K562 (cell line): ENCODE measurements around the gene IRF4. TPM values are rescaled to one million over a fixed set of nuclear protein-coding genes. Genes with fewer than 3 reads are reported as not detected.
A peak's percentile ranks its signal among the peaks of the same experiment; 100 is the strongest.

Experiments used
- ATAC-seq: fragments of 200-7000 bp; cut with Tn5 transposase; 3 replicates; pipeline ENCODE4 v1.9.1; 2020; ENCODE audit warnings: moderate library complexity
- BruUV-seq: library from RNA; stranded (reverse); fragments of 400-500 nt; replicated peaks from 2 replicates; lab custom pipeline; 2021; lab: Mats Ljungman, UMichigan
- CTCF ChIA-PET: fragments of 300-600 bp; formaldehyde crosslinking; extraction: SDS; loops from one replicate; lab custom pipeline; 2021; ENCODE audit warnings: low intra/inter-chr PET ratio; lab: Yijun Ruan, JAX
- POLR2A ChIA-PET: fragments of 300-600, 350-650 bp; sonication (Branson Sonifier 250); formaldehyde crosslinking; extraction: SDS; loops from one replicate; lab custom pipeline; 2021; ENCODE audit warnings: antibody characterized with exemption, inconsistent platforms; lab: Yijun Ruan, JAX
- DNase-seq, 4 experiments: peaks; one replicate each; pipeline versions ENCODE4 v3.0.0 to v3.0.0-alpha.2; 2011 to 2018; ENCODE audit warnings: low spot score in 3 of 4, mixed read lengths in 3 of 4; ENCODE audit errors: extremely low read depth in 1 of 4
- FAIRE-seq: peaks from 2 replicates; lab custom pipeline; 2011; peaks lifted over from hg19 to GRCh38; lab: Jason Lieb, UNC
- H2AFZ ChIP-seq: 2 replicates; pipeline ENCODE4 v1.6.0; 2011; ENCODE audit warnings: low read depth, low read length, control low read depth, inconsistent platforms
- H3K27ac ChIP-seq: fragments of 200-600 bp; 3 replicates; pipeline ENCODE4 v1.8.0; 2011; ENCODE audit warnings: low read depth, mild to moderate bottlenecking, control low read depth, inconsistent platforms, low read length, moderate library complexity, mixed read lengths; ENCODE audit errors: extremely low read depth
- H3K27me3 ChIP-seq, 2 experiments: fragments of 300-600 bp in 1 of 2; 2 replicates in 1 of 2; 3 replicates in 1 of 2; pipeline versions ENCODE4 v1.6.0 to v1.8.0; 2011; ENCODE audit warnings: inconsistent platforms in 2 of 2, low read length in 2 of 2, mild to moderate bottlenecking in 1 of 2, mixed read lengths in 1 of 2, moderate library complexity in 1 of 2; ENCODE audit not compliant: control insufficient read depth in 2 of 2, insufficient read depth in 2 of 2
- H3K36me3 ChIP-seq: fragments of 300-600 bp; 3 replicates; pipeline ENCODE4 v1.8.0; 2011; ENCODE audit warnings: mild to moderate bottlenecking, low read length, inconsistent platforms; ENCODE audit not compliant: control insufficient read depth, insufficient read depth
- H3K4me1 ChIP-seq, 2 experiments: fragments of 200-600 bp in 1 of 2; replicated peaks in 1 of 2; 2 replicates in 1 of 2; 3 replicates in 1 of 2; pipeline versions ENCODE4 v1.5.1 to v1.8.0; 2011; ENCODE audit warnings: inconsistent platforms in 2 of 2, low read length in 2 of 2, mild to moderate bottlenecking in 1 of 2, mixed read lengths in 1 of 2, moderate library complexity in 1 of 2; ENCODE audit not compliant: control insufficient read depth in 2 of 2, insufficient read depth in 2 of 2
- H3K4me2 ChIP-seq: 2 replicates; pipeline ENCODE4 v1.6.1; 2011; ENCODE audit warnings: low read length, control low read depth, inconsistent platforms, mixed read lengths; ENCODE audit not compliant: insufficient read depth
- H3K4me3 ChIP-seq: fragments of 200-600 bp; sonication (generic), shearing (Covaris generic); 2 replicates; pipeline ENCODE4 v1.5.1; 2016; ENCODE audit warnings: control low read depth, inconsistent platforms
- H3K79me2 ChIP-seq: fragments of 200-600 bp; 3 replicates; pipeline ENCODE4 v1.8.0; 2011; ENCODE audit warnings: low read length, inconsistent platforms; ENCODE audit not compliant: control insufficient read depth, insufficient read depth
- H3K9ac ChIP-seq, 2 experiments: 2 replicates each; pipeline versions ENCODE4 v1.6.0 to v1.6.1; 2011; ENCODE audit warnings: low read depth in 2 of 2, low read length in 2 of 2, control low read depth in 1 of 2, inconsistent platforms in 1 of 2, mild to moderate bottlenecking in 1 of 2, mixed read lengths in 1 of 2; ENCODE audit not compliant: insufficient read depth in 1 of 2
- H3K9me1 ChIP-seq: one replicate; pipeline ENCODE4 v1.6.0; 2011; ENCODE audit warnings: inconsistent platforms, mild to moderate bottlenecking, low read length, moderate library complexity; ENCODE audit not compliant: control insufficient read depth, insufficient read depth
- H3K9me3 ChIP-seq: replicated peaks from 2 replicates; pipeline ENCODE4 v1.5.1; 2011; ENCODE audit warnings: low read depth, low read length, inconsistent platforms; ENCODE audit not compliant: control insufficient read depth, insufficient read depth
- H4K20me1 ChIP-seq: replicated peaks from 2 replicates; pipeline ENCODE4 v1.6.1; 2011; ENCODE audit warnings: low read length, inconsistent platforms, mixed read lengths; ENCODE audit not compliant: control insufficient read depth, insufficient read depth
- MEIS2 ChIP-seq: fragments of 450-650 bp; IDR thresholded peaks from 2 replicates; pipeline ENCODE4 v1.6.1; 2014; ENCODE audit warnings: mild to moderate bottlenecking; ENCODE audit not compliant: partially characterized antibody
- WGBS: fragments of 100-300 bp; shearing (Covaris generic); methylation state at CpG from one replicate; pipeline ENCODE4 v1.1.6; 2016; ENCODE audit warnings: low coverage, mixed read lengths; ENCODE audit not compliant: insufficient coverage; ENCODE audit errors: missing lambda C conversion rate; 5-methylcytosine and 5-hydroxymethylcytosine counted together
- in situ Hi-C: fragments of 300-500 bp; cut with MboI; formaldehyde crosslinking; loops from 4 replicates; pipeline ENCODE4 v1.15.0; 2018; ENCODE audit warnings: inconsistent platforms, mixed read lengths
- intact Hi-C: fragments of 100-400 bp; cut with micrococcal nuclease; formaldehyde crosslinking; loops from 2 replicates; pipeline ENCODE4 v1.14.2; 2022
- polyA plus RNA-seq, 8 experiments: library from polyadenylated mRNA; depleted of rRNA in 4 of 8; stranded (reverse) in 5 of 8; unstranded in 3 of 8; fragments of >200 nt; fragmentation: Nextera tagmentation in 2 of 8; fragmentation: Illumina TruSeq in 1 of 8; extraction: Ambion mirVana in 2 of 8; extraction: Trizol in 1 of 8; gene quantifications; 2 replicates each; pipeline versions ENCODE4 v1.2.1 to v1.2.3, GENCODE V29; 2011 to 2014; ENCODE audit warnings: inconsistent platforms in 1 of 8, missing spikeins in 1 of 8
- total RNA-seq, 7 experiments: library from RNA; depleted of rRNA in 6 of 7; stranded (reverse); fragments of >200 nt in 6 of 7; fragmentation: Illumina TruSeq in 2 of 7; extraction: Trizol in 2 of 7; gene quantifications; 2 replicates each; pipeline versions ENCODE4 v1.2.1 to v1.2.3, GENCODE V29; 2011 to 2021; ENCODE audit warnings: low replicate concordance in 1 of 7
- TF ChIP-seq, protein P1 (sequence below): fragments of 450-650 bp; IDR thresholded peaks from 2 replicates; pipeline ENCODE4 v1.6.1; 2018; ENCODE audit not compliant: partially characterized antibody

Gene IRF4
- total and polyA plus RNA-seq, 9 of the 15 experiments (the other 6 are each of a cell fraction or from before 2014, with no cell fraction given): 0.05 to 0.33 (median 0.09) TPM; not detected in 6

DNA sequence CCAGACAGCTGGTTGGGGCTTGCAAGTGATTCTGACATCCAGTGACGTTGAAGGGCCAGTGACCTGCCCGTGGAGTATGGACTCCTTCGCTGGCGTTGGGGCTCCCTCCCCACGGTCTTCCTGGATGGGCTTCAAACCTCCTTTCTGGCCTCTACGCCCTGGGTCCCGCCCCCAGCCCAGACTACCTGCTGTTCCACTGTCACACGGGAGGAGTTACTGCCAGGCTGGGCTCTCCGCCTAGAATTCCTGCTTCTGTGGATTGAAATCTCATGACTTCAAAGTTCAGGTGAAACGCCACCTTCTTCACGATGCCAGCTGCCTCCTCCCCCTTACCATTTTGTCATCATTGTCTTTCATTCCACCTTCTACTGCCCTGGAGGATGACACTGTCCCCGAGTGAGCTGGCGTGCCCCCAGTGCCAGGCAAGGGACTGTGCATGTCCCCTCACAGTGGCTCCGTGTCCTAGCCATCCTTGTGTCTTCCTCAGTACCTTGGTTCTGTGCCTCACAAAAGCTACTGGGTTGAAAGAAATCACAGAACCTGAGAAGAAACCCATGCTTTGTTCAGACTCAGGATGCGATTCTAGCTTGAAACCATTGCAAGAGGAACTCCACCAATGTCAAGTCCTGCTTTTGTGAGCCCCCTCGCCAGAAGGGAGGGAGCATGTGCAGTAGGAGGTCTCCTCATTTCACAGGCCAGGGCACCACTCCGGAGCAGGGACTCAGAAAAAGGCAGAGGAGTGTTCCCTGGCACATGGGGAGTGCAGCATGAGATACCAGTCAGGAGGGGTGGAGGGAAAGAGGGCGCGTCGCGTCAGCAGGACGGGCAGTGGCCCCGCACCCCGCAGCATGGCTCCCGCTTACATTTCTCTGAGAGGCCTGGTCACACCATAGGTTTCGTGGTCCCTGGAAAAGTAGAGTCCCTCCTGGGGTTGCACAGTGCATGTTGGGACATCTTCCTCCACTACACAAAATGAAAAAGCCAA lies 11.0 kb upstream of the IRF4 start:
- FAIRE-seq: peak; percentile 49
- Histone ChIP-seq H3K9me3 (no peaks in the 10 kb centered on the region), H3K27me3 (peaks cover 67 to 79% of the 10 kb centered on the region in 2 experiments), H3K36me3 (no peaks in the 10 kb centered on the region), H3K27ac (no peak overlapping the region), H4K20me1 (peaks cover 10% of the 10 kb centered on the region; the same call in 1 of the 2 replicates), H3K4me2 (no peak overlapping the region), H3K4me3 (no peak overlapping the region), H2AFZ (no peak overlapping the region), H3K79me2 (no peaks in the 10 kb centered on the region), H3K4me1 (peaks cover 0 to 4% of the 10 kb centered on the region in 2 experiments; a peak in 1 of 5 replicates), H3K9me1 (no peaks in the 10 kb centered on the region), H3K9ac (no peak overlapping the region)
- no peak for DNase-seq
- ChIA-PET POLR2A (interaction anchor here (0.6 to 1.0 kb wide), 3 partner anchors 30 to 162 kb away, joined by 3 read pairs; no protein-coding TSS in a partner anchor), CTCF (no interaction called here)
- ATAC-seq: no peak
- intact Hi-C loops: no loop called here
- TF ChIP-seq, protein P1, sequence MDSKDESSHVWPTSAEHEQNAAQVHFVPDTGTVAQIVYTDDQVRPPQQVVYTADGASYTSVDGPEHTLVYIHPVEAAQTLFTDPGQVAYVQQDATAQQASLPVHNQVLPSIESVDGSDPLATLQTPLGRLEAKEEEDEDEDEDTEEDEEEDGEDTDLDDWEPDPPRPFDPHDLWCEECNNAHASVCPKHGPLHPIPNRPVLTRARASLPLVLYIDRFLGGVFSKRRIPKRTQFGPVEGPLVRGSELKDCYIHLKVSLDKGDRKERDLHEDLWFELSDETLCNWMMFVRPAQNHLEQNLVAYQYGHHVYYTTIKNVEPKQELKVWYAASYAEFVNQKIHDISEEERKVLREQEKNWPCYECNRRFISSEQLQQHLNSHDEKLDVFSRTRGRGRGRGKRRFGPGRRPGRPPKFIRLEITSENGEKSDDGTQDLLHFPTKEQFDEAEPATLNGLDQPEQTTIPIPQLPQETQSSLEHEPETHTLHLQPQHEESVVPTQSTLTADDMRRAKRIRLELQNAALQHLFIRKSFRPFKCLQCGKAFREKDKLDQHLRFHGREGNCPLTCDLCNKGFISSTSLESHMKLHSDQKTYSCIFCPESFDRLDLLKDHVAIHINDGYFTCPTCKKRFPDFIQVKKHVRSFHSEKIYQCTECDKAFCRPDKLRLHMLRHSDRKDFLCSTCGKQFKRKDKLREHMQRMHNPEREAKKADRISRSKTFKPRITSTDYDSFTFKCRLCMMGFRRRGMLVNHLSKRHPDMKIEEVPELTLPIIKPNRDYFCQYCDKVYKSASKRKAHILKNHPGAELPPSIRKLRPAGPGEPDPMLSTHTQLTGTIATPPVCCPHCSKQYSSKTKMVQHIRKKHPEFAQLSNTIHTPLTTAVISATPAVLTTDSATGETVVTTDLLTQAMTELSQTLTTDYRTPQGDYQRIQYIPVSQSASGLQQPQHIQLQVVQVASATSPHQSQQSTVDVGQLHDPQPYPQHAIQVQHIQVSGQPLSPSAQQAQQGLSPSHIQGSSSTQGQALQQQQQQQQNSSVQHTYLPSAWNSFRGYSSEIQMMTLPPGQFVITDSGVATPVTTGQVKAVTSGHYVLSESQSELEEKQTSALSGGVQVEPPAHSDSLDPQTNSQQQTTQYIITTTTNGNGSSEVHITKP: no peak
- no peak for TF ChIP-seq MEIS2
- WGBS: 4% methylated on average over 26 of the region's 26 CpGs
- in situ Hi-C loops: no loop called here
- no TSS peak for BruUV-seq
